Trophoblast cell (in vitro differentiated cells and primary cell): ENCODE results near the gene TRPC4AP.
"Not testable (repeated sequence)": the region's sequence is repeated elsewhere in the genome, so short reads cannot be mapped to it uniquely, and the experiment has no call there.

Experiments used
- DNase-seq, 2 donors: peaks; one replicate each; pipeline ENCODE4 v3.0.0-alpha.2; 2016
- H2AFZ ChIP-seq: 2 replicates; pipeline ENCODE4 v1.6.1; 2013; ENCODE audit warnings: low read length, moderate library complexity, mild to moderate bottlenecking; ENCODE audit not compliant: insufficient read depth, poor library complexity
- H2AK5ac ChIP-seq: 2 replicates; pipeline ENCODE4 v1.6.1; 2013; ENCODE audit warnings: mild to moderate bottlenecking, low read length
- H2BK120ac ChIP-seq: 2 replicates; pipeline ENCODE4 v1.6.1; 2013; ENCODE audit warnings: low read length, mild to moderate bottlenecking, moderate library complexity; ENCODE audit not compliant: insufficient read depth, poor library complexity
- H2BK12ac ChIP-seq: 2 replicates; pipeline ENCODE4 v1.6.1; 2013; ENCODE audit warnings: mild to moderate bottlenecking, low read length, moderate library complexity
- H2BK5ac ChIP-seq: 2 replicates; pipeline ENCODE4 v1.6.1; 2013; ENCODE audit warnings: low read length, low read depth, moderate library complexity, mild to moderate bottlenecking; ENCODE audit not compliant: poor library complexity
- H3K14ac ChIP-seq: 2 replicates; pipeline ENCODE4 v1.6.1; 2013; ENCODE audit warnings: mild to moderate bottlenecking, low read length
- H3K18ac ChIP-seq: 2 replicates; pipeline ENCODE4 v1.6.1; 2013; ENCODE audit warnings: mild to moderate bottlenecking, low read length
- H3K23ac ChIP-seq: 2 replicates; pipeline ENCODE4 v1.6.1; 2013; ENCODE audit warnings: low read length
- H3K27ac ChIP-seq: 2 replicates; pipeline ENCODE4 v1.5.1; 2013; ENCODE audit warnings: low read depth, mild to moderate bottlenecking, inconsistent platforms, low read length, moderate library complexity
- H3K27me3 ChIP-seq: 2 replicates; pipeline ENCODE4 v1.6.1; 2013; ENCODE audit warnings: inconsistent platforms, mild to moderate bottlenecking, low read length, moderate library complexity; ENCODE audit not compliant: insufficient read depth
- H3K36me3 ChIP-seq, 2 experiments: 1 replicate in 1 of 2; 2 replicates in 1 of 2; pipeline ENCODE4 v1.6.1; 2013; ENCODE audit warnings: low read length in 2 of 2, mild to moderate bottlenecking in 2 of 2, moderate library complexity in 1 of 2; ENCODE audit not compliant: insufficient read depth in 2 of 2, control insufficient read depth in 1 of 2
- H3K4ac ChIP-seq: 2 replicates; pipeline ENCODE4 v1.6.1; 2013; ENCODE audit warnings: low read depth, mild to moderate bottlenecking, low read length, moderate library complexity
- H3K4me1 ChIP-seq, 2 experiments: 1 replicate in 1 of 2; 2 replicates in 1 of 2; pipeline ENCODE4 v1.6.1; 2013; ENCODE audit warnings: low read length in 2 of 2, mild to moderate bottlenecking in 2 of 2, moderate library complexity in 1 of 2; ENCODE audit not compliant: insufficient read depth in 2 of 2, control insufficient read depth in 1 of 2
- H3K4me2 ChIP-seq: 2 replicates; pipeline ENCODE4 v1.6.1; 2013; ENCODE audit warnings: inconsistent platforms, mild to moderate bottlenecking, low read length, moderate library complexity
- H3K4me3 ChIP-seq: 2 replicates; pipeline ENCODE4 v1.5.1; 2013; ENCODE audit warnings: mild to moderate bottlenecking, low read depth, low read length, inconsistent platforms
- H3K79me1 ChIP-seq: one replicate; pipeline ENCODE4 v1.6.1; 2013; ENCODE audit warnings: low read length
- H3K79me2 ChIP-seq: 2 replicates; pipeline ENCODE4 v1.6.1; 2013; ENCODE audit warnings: low read length, mild to moderate bottlenecking; ENCODE audit not compliant: control insufficient read depth, insufficient read depth, poor library complexity
- H3K9ac ChIP-seq: 2 replicates; pipeline ENCODE4 v1.6.1; 2013; ENCODE audit warnings: mild to moderate bottlenecking, low read length
- H3K9me3 ChIP-seq: 2 replicates; pipeline ENCODE4 v1.6.1; 2013; ENCODE audit warnings: low read depth, mild to moderate bottlenecking, control low read depth, inconsistent platforms, low read length; ENCODE audit not compliant: insufficient read depth
- H4K12ac ChIP-seq: 2 replicates; pipeline ENCODE4 v1.6.1; 2013; ENCODE audit warnings: low read depth, mild to moderate bottlenecking, low read length, moderate library complexity
- H4K8ac ChIP-seq: 2 replicates; pipeline ENCODE4 v1.6.1; 2013; ENCODE audit warnings: low read depth, mild to moderate bottlenecking, low read length, moderate library complexity
- H4K91ac ChIP-seq: one replicate; pipeline ENCODE4 v1.6.1; 2013; ENCODE audit warnings: low read depth, mild to moderate bottlenecking, low read length, moderate library complexity
- WGBS: extraction: QIAGEN DNeasy Blood & Tissue Kit; methylation state at CpG from one replicate; pipeline ENCODE4 v1.1.7; 2013; ENCODE audit warnings: missing lambda C conversion rate; ENCODE audit not compliant: insufficient read length, insufficient coverage; ENCODE audit errors: extremely low coverage; 5-methylcytosine and 5-hydroxymethylcytosine counted together

Gene TRPC4AP

GRCh38 chr20:35112276-35112675 lies 19.7 kb upstream of the TRPC4AP start:
- not testable (repeated sequence) for H3K23ac ChIP-seq, H3K4me3 ChIP-seq, H2BK12ac ChIP-seq, H3K14ac ChIP-seq, H3K79me2 ChIP-seq, H2AK5ac ChIP-seq, H3K27me3 ChIP-seq, H2AFZ ChIP-seq, DNase-seq, H3K79me1 ChIP-seq, H2BK120ac ChIP-seq, H4K12ac ChIP-seq, H3K4me2 ChIP-seq, H4K8ac ChIP-seq, H3K4ac ChIP-seq, H3K36me3 ChIP-seq, H3K27ac ChIP-seq, H2BK5ac ChIP-seq, H3K18ac ChIP-seq, H3K9me3 ChIP-seq, H3K4me1 ChIP-seq, H3K9ac ChIP-seq, H4K91ac ChIP-seq
- WGBS = no CpG with 5 or more reads among the region's 5 CpGs

- no peaks in the 10 kb centered on the region for H3K27me3 ChIP-seq
- H2BK12ac ChIP-seq = no peak overlapping the region
- no peaks in the 10 kb centered on the region for H3K9me3 ChIP-seq
- no peak overlapping the region for H3K18ac ChIP-seq
- no peak overlapping the region for H2BK120ac ChIP-seq
- H3K79me1 ChIP-seq = no peaks in the 10 kb centered on the region
- no CpG with 5 or more reads among the region's 4 CpGs for WGBS
- H3K4me3 ChIP-seq = no peak overlapping the region
- no peak overlapping the region for H3K4me2 ChIP-seq
- H2BK5ac ChIP-seq = no peak overlapping the region
- H3K27ac ChIP-seq = no peak overlapping the region
- DNase-seq = no peak
- H3K36me3 ChIP-seq = peaks cover 7 to 9% of the 10 kb centered on the region in 2 experiments
- no peak overlapping the region for H2AFZ ChIP-seq
- H2AK5ac ChIP-seq = no peak overlapping the region
- no peaks in the 10 kb centered on the region for H3K79me2 ChIP-seq
- no peak overlapping the region for H4K12ac ChIP-seq
- no peak overlapping the region for H3K4ac ChIP-seq
- H3K23ac ChIP-seq = no peak overlapping the region
- H4K8ac ChIP-seq = no peak overlapping the region
- H3K9ac ChIP-seq = no peak overlapping the region
- H3K4me1 ChIP-seq = no peaks in the 10 kb centered on the region
- no peak overlapping the region for H4K91ac ChIP-seq
- no peak overlapping the region for H3K14ac ChIP-seq
Measured at GRCh38 chr20:35111141-35111888, 18.7 kb upstream of the TRPC4AP start.

- Histone ChIP-seq H3K23ac (no peak overlapping the region), H3K4me3 (no peak overlapping the region), H3K79me2 (no peaks in the 10 kb centered on the region), H3K27ac (no peak overlapping the region), H3K4me1 (no peaks in the 10 kb centered on the region), H3K4ac (no peak overlapping the region), H3K9me3 (no peaks in the 10 kb centered on the region), H2AFZ (no peak overlapping the region), H2BK12ac (no peak overlapping the region), H4K91ac (no peak overlapping the region), H3K9ac (no peak overlapping the region), H2BK120ac (no peak overlapping the region), H3K4me2 (no peak overlapping the region), H4K8ac (no peak overlapping the region), H3K27me3 (no peaks in the 10 kb centered on the region), H2BK5ac (no peak overlapping the region), H3K14ac (no peak overlapping the region), H3K79me1 (no peaks in the 10 kb centered on the region), H3K36me3 (peaks cover 0 to 4% of the 10 kb centered on the region in 2 experiments), H3K18ac (no peak overlapping the region), H2AK5ac (no peak overlapping the region), H4K12ac (no peak overlapping the region)
- peak; percentile 48 to 70 for DNase-seq
- no CpG with 5 or more reads among the region's 4 CpGs for WGBS
Measured at GRCh38 chr20:35108921-35109320, 16.3 kb upstream of the TRPC4AP start.

- no peaks in the 10 kb centered on the region for H3K9me3 ChIP-seq
- H3K9ac ChIP-seq = no peak overlapping the region
- H3K36me3 ChIP-seq = peaks cover 0 to 2% of the 10 kb centered on the region in 2 experiments
- no peak overlapping the region for H3K18ac ChIP-seq
- no peak overlapping the region for H4K8ac ChIP-seq
- no peak overlapping the region for H2BK120ac ChIP-seq
- H2BK5ac ChIP-seq = no peak overlapping the region
- no peak overlapping the region for H2AFZ ChIP-seq
- no peak overlapping the region for H2AK5ac ChIP-seq
- H4K12ac ChIP-seq = no peak overlapping the region
- no peaks in the 10 kb centered on the region for H3K4me1 ChIP-seq
- H3K4ac ChIP-seq = no peak overlapping the region
- no peaks in the 10 kb centered on the region for H3K27me3 ChIP-seq
- WGBS = no CpG with 5 or more reads among the region's 1 CpG
- H3K23ac ChIP-seq = no peak overlapping the region
- no peak overlapping the region for H3K4me3 ChIP-seq
- no peak for DNase-seq
- H2BK12ac ChIP-seq = no peak overlapping the region
- no peak overlapping the region for H3K4me2 ChIP-seq
- no peaks in the 10 kb centered on the region for H3K79me2 ChIP-seq
- H3K27ac ChIP-seq = no peak overlapping the region
- H4K91ac ChIP-seq = no peak overlapping the region
- no peak overlapping the region for H3K14ac ChIP-seq
- no peaks in the 10 kb centered on the region for H3K79me1 ChIP-seq
Measured at GRCh38 chr20:35106827-35107380, 14.3 kb upstream of the TRPC4AP start.
